Stimulated activated CD8-positive, alpha-beta memory T cell treated with anti-CD3 and anti-CD28 coated beads, Interleukin-12 subunit alpha, Interleukin-12 subunit beta, amount 100 ng/mL, for 24 hours (primary cell): ENCODE measurements around the gene CNR2.
"Not testable (repeated sequence)": the region's sequence is repeated elsewhere in the genome, so short reads cannot be mapped to it uniquely, and the experiment has no call there.

Experiments used
- DNase-seq: peaks from one replicate; pipeline ENCODE4 v3.0.0-alpha.2; 2020; ENCODE audit errors: extremely low read depth

The CNR2 gene

GRCh38 chr1:23885222-23885621, 27.9 kb downstream of the CNR2 start:
- DNase-seq, result no peak

GRCh38 chr1:23882746-23883145, 30.4 kb downstream of the CNR2 start:
- DNase-seq, result no peak

GRCh38 chr1:23879809-23880208, 33.4 kb downstream of the CNR2 start:
- DNase-seq, result no peak

GRCh38 chr1:23878668-23879067, 34.5 kb downstream of the CNR2 start:
- no peak for DNase-seq

- DNase-seq, result no peak
Observed at GRCh38 chr1:23875382-23875781, 37.8 kb downstream of the CNR2 start.

GRCh38 chr1:23872421-23872820, 40.7 kb downstream of the CNR2 start:
- no peak for DNase-seq

- no peak for DNase-seq
Observed at GRCh38 chr1:23869051-23869450, 44.1 kb downstream of the CNR2 start.

GRCh38 chr1:23868557-23869016, 44.6 kb downstream of the CNR2 start:
- no peak for DNase-seq

GRCh38 chr1:23867895-23868556, 45.1 kb downstream of the CNR2 start, which contains the start of gene FUCA1:
Gene FUCA1, minus strand, starts transcription at chr1:23868290. Its CDS starts 4 bp downstream, at chr1:23868286.
- peak; percentile 81 for DNase-seq

- DNase-seq, result no peak
Observed at GRCh38 chr1:23867542-23867894, 45.6 kb downstream of the CNR2 start.

GRCh38 chr1:23865543-23865930, 47.6 kb downstream of the CNR2 start:
- DNase-seq, result no peak

- no peak for DNase-seq
Observed at GRCh38 chr1:23864801-23865542, 48.2 kb downstream of the CNR2 start.

- no peak for DNase-seq
Observed at GRCh38 chr1:23862640-23863039, 50.5 kb downstream of the CNR2 start.

GRCh38 chr1:23854568-23854967, 58.6 kb downstream of the CNR2 start:
- DNase-seq, result no peak

GRCh38 chr1:23853124-23853523, 60.0 kb downstream of the CNR2 start:
- DNase-seq, result not testable (repeated sequence)

- not testable (repeated sequence) for DNase-seq
Observed at GRCh38 chr1:23851406-23851805, 61.8 kb downstream of the CNR2 start.

GRCh38 chr1:23848673-23849616, 64.2 kb downstream of the CNR2 start:
- DNase-seq, result no peak

- DNase-seq, result not testable (repeated sequence)
Observed at GRCh38 chr1:23847482-23848095, 65.6 kb downstream of the CNR2 start.

GRCh38 chr1:23845163-23845562, 68.0 kb downstream of the CNR2 start:
- DNase-seq, result no peak

- DNase-seq, result no peak
Observed at GRCh38 chr1:23843644-23844043, 69.5 kb downstream of the CNR2 start.

- DNase-seq, result peak; percentile 43
Observed at GRCh38 chr1:23838401-23838866, 74.7 kb downstream of the CNR2 start.

GRCh38 chr1:23837908-23838307, 75.3 kb downstream of the CNR2 start:
- no peak for DNase-seq
